ENCODE measurements around the gene TMCC1.

The TMCC1 gene

GRCh38 chr3:129796146-129796545 is 97.4 kb downstream of the TMCC1 start:
- DNase-seq, result no peak
- in situ Hi-C loops (cut with HindIII; ENCODE audit: low pct_ligation_motif_present, low pct_unique_long_range_greater_than_20kb, low sequenced_read_pairs), result no loop called here

- DNase-seq, result peak; percentile 56
- in situ Hi-C loops (cut with HindIII; ENCODE audit: low pct_ligation_motif_present, low pct_unique_long_range_greater_than_20kb, low sequenced_read_pairs), result no loop called here
Observed at GRCh38 chr3:129795186-129796010, 98.1 kb downstream of the TMCC1 start.

DNA sequence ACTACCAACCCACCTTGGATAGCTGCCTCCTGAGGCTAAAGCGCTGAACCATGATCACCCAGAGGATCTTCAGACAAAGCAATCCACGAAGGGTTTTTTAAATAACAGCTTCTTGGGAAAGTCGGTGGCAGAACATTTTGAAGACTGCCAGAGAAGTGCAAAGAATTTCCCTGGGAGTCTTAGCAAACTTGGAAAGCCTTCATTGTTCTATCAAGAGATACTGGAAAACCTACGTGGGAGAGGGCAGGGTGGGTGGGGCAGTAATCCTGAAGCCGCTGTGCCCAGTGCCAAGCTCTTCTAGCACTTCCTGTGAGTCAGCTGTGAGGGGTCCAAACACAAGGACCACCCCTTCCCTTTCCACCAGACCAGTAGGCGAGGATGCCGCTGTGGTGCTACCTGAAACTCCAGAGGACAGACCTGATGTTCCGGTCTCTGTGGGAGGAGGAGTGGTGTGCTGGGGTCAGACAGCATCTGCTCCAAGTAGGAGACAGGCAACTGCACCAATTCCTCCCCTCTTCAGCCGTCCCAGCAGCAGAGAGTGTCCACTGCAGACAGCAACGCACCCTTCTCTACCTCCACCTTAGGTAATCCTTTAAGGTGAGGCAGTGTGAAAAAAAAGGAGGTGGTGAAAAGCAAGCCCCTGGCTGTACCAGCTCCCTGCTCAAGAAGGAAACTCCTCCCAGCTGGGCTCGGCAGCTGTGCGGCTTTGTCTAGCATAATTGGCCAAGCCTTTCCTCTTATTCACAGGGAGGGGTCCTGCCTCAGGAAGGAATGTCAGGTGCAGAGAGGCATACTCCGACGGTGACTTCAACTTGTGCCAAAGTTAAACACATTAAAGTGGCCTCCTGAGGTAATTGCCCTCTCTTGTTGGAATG is 99.0 kb downstream of the TMCC1 start:
- in situ Hi-C loops (cut with HindIII; ENCODE audit: low pct_ligation_motif_present, low pct_unique_long_range_greater_than_20kb, low sequenced_read_pairs), result no loop called here
- peak; percentile 70 for DNase-seq

DNA sequence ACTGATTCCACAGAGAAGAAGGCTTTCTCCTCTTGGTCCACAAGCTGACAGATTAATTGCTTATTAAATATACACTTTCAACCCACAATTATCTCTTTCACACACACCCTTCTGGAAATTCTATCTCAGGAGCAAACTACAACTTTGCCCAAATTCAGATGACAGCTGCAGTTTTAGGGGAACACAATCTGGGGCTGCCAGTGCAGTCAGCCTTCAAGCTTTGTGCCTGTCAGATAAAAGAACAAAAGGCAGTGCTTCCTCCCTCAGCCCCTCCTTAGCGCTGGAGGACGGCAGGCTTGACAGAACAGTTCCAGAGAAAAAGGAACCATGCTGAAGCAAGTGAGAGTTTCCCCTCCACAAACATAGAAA is 99.6 kb downstream of the TMCC1 start:
- in situ Hi-C loops (cut with HindIII; ENCODE audit: low pct_ligation_motif_present, low pct_unique_long_range_greater_than_20kb, low sequenced_read_pairs), result no loop called here
- DNase-seq, result peak; percentile 25

DNA sequence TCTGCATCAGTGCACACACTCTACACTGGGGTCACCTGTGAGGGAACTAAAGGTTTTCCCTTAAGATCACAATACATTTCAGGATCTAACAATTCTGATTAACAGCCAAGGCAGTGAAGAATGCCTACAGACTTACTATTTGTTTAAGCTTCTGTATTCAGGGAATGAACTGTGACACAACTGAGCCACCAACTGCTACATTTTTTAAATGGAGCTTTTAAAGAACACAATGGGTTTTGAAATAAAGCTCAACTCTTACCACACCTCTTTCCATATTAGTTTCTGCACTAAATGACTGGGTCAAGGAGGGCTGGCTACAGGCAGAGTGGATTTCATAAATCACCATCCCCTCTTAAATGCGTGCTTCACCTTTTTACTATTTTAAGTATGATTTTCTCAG is 100.2 kb downstream of the TMCC1 start:
- DNase-seq, result peak; percentile 1
- in situ Hi-C loops (cut with HindIII; ENCODE audit: low pct_ligation_motif_present, low pct_unique_long_range_greater_than_20kb, low sequenced_read_pairs), result no loop called here

- DNase-seq, result no peak
- in situ Hi-C loops (cut with HindIII; ENCODE audit: low pct_ligation_motif_present, low pct_unique_long_range_greater_than_20kb, low sequenced_read_pairs), result no loop called here
Observed at GRCh38 chr3:129783470-129783869, 110.0 kb downstream of the TMCC1 start.

- in situ Hi-C loops (cut with HindIII; ENCODE audit: low pct_ligation_motif_present, low pct_unique_long_range_greater_than_20kb, low sequenced_read_pairs), result no loop called here
- DNase-seq, result no peak
Observed at GRCh38 chr3:129778871-129779270, 114.6 kb downstream of the TMCC1 start.

DNA sequence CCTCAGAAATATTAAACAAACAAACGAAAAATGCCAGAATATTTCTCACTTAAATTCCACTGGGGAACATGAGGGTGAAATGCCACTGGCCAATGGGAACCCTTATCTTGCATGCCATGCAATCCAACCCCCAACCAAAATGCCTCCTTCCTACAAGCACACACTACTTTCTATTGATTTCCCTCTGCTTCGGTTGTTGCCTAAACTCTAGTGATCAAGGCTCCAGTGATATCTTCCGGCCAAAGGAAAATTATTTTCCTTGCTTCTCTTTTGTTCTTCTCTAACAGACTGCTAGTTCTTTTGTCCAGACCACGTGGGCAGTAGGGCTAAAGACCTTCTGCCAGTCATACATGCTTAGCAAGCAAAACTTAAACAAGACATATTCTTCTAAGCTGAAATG is 115.7 kb downstream of the TMCC1 start:
- in situ Hi-C loops (cut with HindIII; ENCODE audit: low pct_ligation_motif_present, low pct_unique_long_range_greater_than_20kb, low sequenced_read_pairs), result no loop called here
- no peak for DNase-seq

- in situ Hi-C loops (cut with HindIII; ENCODE audit: low pct_ligation_motif_present, low pct_unique_long_range_greater_than_20kb, low sequenced_read_pairs), result no loop called here
- no peak for DNase-seq
Observed at GRCh38 chr3:129775870-129776269, 117.6 kb downstream of the TMCC1 start.

DNA sequence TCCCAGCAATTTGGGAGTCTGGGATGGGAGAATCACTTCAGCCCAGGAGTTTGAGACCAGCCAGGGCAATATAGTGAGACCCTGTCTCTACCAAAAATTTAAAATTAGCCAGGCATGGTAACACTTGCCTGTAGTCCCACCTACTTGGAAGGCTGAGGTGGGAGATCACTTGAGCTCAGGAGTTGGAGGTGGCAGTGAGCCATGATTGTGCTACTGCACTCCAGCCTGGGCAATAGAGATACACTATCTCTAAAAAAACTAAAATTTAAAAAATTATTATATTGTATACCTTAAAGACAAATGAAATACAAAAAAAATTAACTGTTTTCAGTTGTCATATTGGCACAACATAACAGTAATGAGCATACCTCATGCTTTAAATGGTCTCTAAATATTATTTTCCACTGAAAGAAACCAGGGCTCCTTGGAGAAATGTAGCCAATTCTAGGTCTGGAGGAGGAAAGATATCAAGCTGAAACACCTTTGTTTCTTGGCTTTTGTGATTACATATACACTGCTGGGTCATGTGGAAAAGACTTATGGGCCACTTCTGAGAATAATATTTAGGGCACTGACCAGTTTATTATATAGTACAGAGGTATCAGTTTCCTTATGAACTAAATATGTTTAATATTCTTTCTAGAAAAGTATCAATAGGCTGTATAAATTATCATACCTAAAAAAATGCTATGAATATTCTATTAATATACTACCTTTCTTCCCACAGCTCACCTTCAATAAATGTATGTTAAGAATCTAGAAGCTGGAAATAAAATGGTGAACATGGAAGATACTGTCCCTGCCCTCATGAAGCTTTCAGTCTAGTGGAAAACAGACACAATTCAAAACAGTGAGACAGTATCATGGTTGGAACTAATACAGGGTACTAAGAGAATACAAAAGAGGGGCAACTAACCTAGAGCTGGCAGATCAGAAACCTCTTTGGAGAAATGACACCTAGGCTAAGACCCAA is 119.5 kb downstream of the TMCC1 start:
- in situ Hi-C loops (cut with HindIII; ENCODE audit: low pct_ligation_motif_present, low pct_unique_long_range_greater_than_20kb, low sequenced_read_pairs), result no loop called here
- no peak for DNase-seq

GRCh38 chr3:129770604-129771003 is 122.9 kb downstream of the TMCC1 start:
- in situ Hi-C loops (cut with HindIII; ENCODE audit: low pct_ligation_motif_present, low pct_unique_long_range_greater_than_20kb, low sequenced_read_pairs), result no loop called here
- DNase-seq, result no peak

GRCh38 chr3:129769616-129770015 is 123.9 kb downstream of the TMCC1 start:
- no peak for DNase-seq
- in situ Hi-C loops (cut with HindIII; ENCODE audit: low pct_ligation_motif_present, low pct_unique_long_range_greater_than_20kb, low sequenced_read_pairs), result no loop called here

DNA sequence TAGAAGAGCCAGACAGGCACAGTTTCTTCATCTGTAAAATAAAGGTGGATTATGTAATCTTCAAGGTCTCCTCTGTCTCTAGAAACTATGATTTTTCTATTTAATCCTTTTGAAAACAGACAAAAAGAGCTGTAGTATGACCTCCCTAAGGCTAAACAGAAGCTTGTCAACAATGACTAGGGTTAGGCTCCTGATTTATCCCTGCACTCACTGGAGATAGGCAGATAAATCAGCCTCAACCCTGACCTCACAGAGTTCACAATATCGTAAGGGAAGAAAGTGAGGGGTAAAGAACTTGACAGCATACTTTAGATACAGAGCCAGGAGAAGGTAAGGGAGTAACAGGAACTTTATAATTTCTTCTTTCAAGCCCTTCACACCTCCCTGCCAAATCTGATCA is 124.8 kb downstream of the TMCC1 start:
- DNase-seq, result no peak
- in situ Hi-C loops (cut with HindIII; ENCODE audit: low pct_ligation_motif_present, low pct_unique_long_range_greater_than_20kb, low sequenced_read_pairs), result no loop called here

GRCh38 chr3:129766135-129766534 is 127.4 kb downstream of the TMCC1 start:
- in situ Hi-C loops (cut with HindIII; ENCODE audit: low pct_ligation_motif_present, low pct_unique_long_range_greater_than_20kb, low sequenced_read_pairs), result no loop called here
- DNase-seq, result no peak

- no peak for DNase-seq
- in situ Hi-C loops (cut with HindIII; ENCODE audit: low pct_ligation_motif_present, low pct_unique_long_range_greater_than_20kb, low sequenced_read_pairs), result no loop called here
Observed at GRCh38 chr3:129764090-129764489, 129.4 kb downstream of the TMCC1 start.

DNA sequence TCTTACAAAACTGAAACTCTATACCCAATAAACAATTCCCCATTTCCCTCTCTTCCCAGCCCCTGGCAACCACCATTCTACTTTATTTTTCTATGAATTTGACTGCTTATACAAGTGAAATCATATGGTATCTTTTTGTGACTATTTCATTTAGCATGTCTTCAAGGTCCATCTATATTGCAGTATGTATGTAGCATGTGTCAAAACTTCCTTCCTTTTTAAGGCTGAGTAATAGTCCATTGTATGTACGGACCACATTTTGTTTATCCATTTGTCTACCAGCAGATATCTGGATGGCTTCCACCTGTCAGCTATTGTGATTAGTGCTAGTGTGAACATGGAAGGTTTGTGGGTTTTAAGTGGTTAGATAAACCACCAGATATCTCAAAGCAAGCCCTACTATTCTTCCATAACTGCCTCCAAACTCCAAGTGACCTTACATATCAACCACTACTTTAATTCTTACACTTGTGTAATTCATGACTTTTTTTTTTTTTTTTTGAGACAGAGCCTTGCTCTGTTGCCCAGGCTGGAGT is 134.7 kb downstream of the TMCC1 start:
- no peak for DNase-seq
- in situ Hi-C loops (cut with HindIII; ENCODE audit: low pct_ligation_motif_present, low pct_unique_long_range_greater_than_20kb, low sequenced_read_pairs), result no loop called here

DNA sequence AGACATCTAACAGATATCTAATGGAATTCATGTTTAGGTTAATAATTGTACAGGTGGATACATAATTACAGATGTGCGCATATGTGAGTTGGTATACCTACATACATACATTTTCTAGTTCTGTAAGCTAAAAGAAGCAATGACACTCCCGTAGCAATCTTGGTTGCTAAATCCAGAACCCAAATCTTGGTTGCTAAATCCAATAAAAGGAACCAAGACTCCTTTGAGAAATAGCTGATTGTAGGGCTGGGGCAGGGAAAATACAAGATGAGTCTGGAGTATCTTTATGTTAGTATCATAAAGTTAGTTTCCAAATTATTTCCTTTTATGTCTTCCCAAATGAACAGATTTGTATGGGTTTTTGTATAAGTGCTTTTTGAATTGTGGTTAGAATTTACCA is 135.2 kb downstream of the TMCC1 start:
- no peak for DNase-seq
- in situ Hi-C loops (cut with HindIII; ENCODE audit: low pct_ligation_motif_present, low pct_unique_long_range_greater_than_20kb, low sequenced_read_pairs), result no loop called here

DNA sequence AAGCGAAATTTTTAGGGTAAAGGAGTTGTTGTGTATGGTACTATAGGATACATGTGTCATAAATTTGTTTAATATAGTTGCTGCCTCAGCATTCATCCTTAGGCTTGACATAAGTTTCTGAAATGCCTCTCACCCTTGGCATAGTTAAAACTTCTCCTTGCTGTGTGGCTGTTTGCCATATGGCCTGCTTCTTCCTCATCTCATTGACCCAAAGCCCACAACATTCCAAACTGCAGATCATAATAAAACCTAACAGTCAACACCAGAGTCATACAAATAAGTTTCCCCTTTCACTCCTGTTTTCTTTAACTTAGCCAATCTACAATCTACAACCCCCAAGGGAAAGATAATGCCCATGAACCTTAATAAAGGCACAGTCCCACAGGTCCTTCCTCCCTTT is 136.6 kb downstream of the TMCC1 start:
- in situ Hi-C loops (cut with HindIII; ENCODE audit: low pct_ligation_motif_present, low pct_unique_long_range_greater_than_20kb, low sequenced_read_pairs), result no loop called here
- no peak for DNase-seq

All from ACHN (cell line).